Tibial nerve (tissue), 4 donors: ENCODE results near the gene AFF3. TPM values are rescaled to one million over a fixed set of nuclear protein-coding genes. Genes with fewer than 3 reads are reported as not detected.
"Not testable (repeated sequence)": the region's sequence is repeated elsewhere in the genome, so short reads cannot be mapped to it uniquely, and the experiment has no call there.

ENCODE experiments used
- DNase-seq, 2 donors: peaks; one replicate each; pipeline ENCODE4 v3.0.0-alpha.2; 2019; ENCODE audit warnings: low spot score in 2 of 2
- H3K27ac ChIP-seq, 4 donors: fragments of 200-600 bp; sonication (generic) in 3 of 4; one replicate each; pipeline ENCODE4 v1.5.1; 2017 to 2019; ENCODE audit warnings: mild to moderate bottlenecking in 1 of 4
- H3K27me3 ChIP-seq, 2 donors: fragments of 200-600 bp; sonication (generic) in 1 of 2; one replicate each; pipeline versions ENCODE4 v1.5.1 to v1.6.0; 2017 to 2019
- H3K36me3 ChIP-seq, 3 donors: fragments of 200-600 bp; sonication (generic); one replicate each; pipeline ENCODE4 v1.5.1; 2018 to 2019
- H3K4me1 ChIP-seq, 4 donors: fragments of 200-600 bp; sonication (generic) in 3 of 4; one replicate each; pipeline ENCODE4 v1.5.1; 2017 to 2019
- H3K4me3 ChIP-seq, 4 donors: fragments of 200-600 bp; sonication (generic) in 3 of 4; one replicate each; pipeline ENCODE4 v1.5.1; 2017 to 2019; ENCODE audit warnings: mild to moderate bottlenecking in 1 of 4, moderate library complexity in 1 of 4
- H3K9me3 ChIP-seq, 4 donors: fragments of 200-600 bp; sonication (generic) in 3 of 4; one replicate each; pipeline ENCODE4 v1.5.1; 2017 to 2019
- EP300 ChIP-seq, 2 donors: sonication (generic); formaldehyde crosslinking; IDR thresholded peaks; one replicate each; pipeline ENCODE4 v1.6.1; 2017; ENCODE audit warnings: antibody characterized with exemption in 2 of 2, mild to moderate bottlenecking in 1 of 2
- POLR2A ChIP-seq, 2 donors: fragments of 450-650 bp; IDR thresholded peaks; one replicate each; pipeline ENCODE4 v1.6.1; 2017; ENCODE audit warnings: antibody characterized with exemption in 2 of 2, mild to moderate bottlenecking in 2 of 2, moderate library complexity in 2 of 2
- WGBS, 2 donors: methylation state at CpG; one replicate each; pipeline ENCODE4 v1.1.5; 2018; 5-methylcytosine and 5-hydroxymethylcytosine counted together
- total RNA-seq, 4 donors: library from RNA; depleted of rRNA; stranded (reverse); fragments of >200 nt; gene quantifications; one replicate each; pipeline ENCODE4 v1.1.0, GENCODE V29; 2016
- TF ChIP-seq, protein P1 (sequence below), 5 experiments: fragments of 200-600 bp in 3 of 5; fragments of 450-650 bp in 2 of 5; sonication (generic) in 3 of 5; IDR thresholded peaks; one replicate each; pipeline ENCODE4 v1.5.1; 2016 to 2019; ENCODE audit warnings: antibody characterized with exemption in 5 of 5, mild to moderate bottlenecking in 3 of 5, moderate library complexity in 2 of 5

Gene AFF3
- total RNA-seq, 4 donors from 2014 or later, result 7.2 to 36.0 (median 21.4) TPM

DNA sequence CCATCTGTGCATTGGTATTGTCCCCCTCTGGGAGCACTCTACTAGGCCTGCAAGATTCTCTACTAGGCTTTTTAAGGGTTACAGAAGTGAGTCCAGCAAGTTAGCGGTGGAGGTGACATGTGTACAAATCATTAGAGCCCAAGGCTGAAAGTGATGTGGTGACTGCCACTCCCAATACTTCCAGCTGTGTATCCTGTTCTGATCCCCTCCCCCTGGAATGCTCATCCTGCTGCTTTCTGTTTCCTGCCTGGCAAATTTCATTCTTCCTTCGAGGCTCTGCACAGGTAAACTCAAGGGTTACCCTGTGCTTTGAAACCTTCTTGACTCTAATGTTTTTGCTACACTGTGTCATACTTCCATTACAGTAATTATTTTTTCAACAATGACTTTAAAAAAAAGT is 394.0 kb downstream of the AFF3 start:
- H3K36me3 ChIP-seq, result no peaks in the 10 kb centered on the region
- TF ChIP-seq POLR2A (IDR thresholded peaks at IDR 0.05) (no peak), EP300 (IDR thresholded peaks at IDR 0.05) (no peak)
- TF ChIP-seq, protein P1, sequence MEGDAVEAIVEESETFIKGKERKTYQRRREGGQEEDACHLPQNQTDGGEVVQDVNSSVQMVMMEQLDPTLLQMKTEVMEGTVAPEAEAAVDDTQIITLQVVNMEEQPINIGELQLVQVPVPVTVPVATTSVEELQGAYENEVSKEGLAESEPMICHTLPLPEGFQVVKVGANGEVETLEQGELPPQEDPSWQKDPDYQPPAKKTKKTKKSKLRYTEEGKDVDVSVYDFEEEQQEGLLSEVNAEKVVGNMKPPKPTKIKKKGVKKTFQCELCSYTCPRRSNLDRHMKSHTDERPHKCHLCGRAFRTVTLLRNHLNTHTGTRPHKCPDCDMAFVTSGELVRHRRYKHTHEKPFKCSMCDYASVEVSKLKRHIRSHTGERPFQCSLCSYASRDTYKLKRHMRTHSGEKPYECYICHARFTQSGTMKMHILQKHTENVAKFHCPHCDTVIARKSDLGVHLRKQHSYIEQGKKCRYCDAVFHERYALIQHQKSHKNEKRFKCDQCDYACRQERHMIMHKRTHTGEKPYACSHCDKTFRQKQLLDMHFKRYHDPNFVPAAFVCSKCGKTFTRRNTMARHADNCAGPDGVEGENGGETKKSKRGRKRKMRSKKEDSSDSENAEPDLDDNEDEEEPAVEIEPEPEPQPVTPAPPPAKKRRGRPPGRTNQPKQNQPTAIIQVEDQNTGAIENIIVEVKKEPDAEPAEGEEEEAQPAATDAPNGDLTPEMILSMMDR (IDR thresholded peaks at IDR 0.05), result no peak
- DNase-seq, result no peak
- no peaks in the 10 kb centered on the region for H3K9me3 ChIP-seq
- no peak overlapping the region for H3K4me3 ChIP-seq
- H3K27me3 ChIP-seq, result no peaks in the 10 kb centered on the region
- H3K4me1 ChIP-seq, result no peaks in the 10 kb centered on the region
- WGBS, 2 donors, result 51 to 55% methylated on average over 2 of the region's 2 CpGs
- no peak overlapping the region for H3K27ac ChIP-seq

DNA sequence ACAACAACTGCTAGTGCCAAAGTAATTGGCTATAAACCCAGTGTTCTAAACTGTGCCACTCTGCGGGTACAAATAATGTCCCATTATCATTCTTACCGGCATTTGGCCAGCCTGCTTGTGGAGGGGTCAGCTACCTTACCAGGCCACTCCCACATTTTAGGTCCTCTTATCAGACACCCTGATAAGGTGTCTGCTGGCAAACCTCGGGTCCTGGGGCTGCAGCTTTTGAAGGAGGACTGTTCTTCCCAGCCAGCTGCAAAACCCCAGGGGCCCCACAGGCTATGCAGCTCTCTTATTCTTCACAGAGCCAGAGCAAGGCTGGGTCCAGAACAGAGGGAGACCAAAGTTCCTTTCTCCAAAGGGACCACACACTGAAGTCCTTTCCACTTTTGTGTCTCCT is 394.5 kb downstream of the AFF3 start:
- Histone ChIP-seq H3K4me3 (no peak overlapping the region), H3K27ac (no peak overlapping the region), H3K36me3 (no peaks in the 10 kb centered on the region), H3K9me3 (no peaks in the 10 kb centered on the region), H3K27me3 (no peaks in the 10 kb centered on the region), H3K4me1 (no peaks in the 10 kb centered on the region)
- TF ChIP-seq, protein P1 (IDR thresholded peaks at IDR 0.05), result no peak
- WGBS, 2 donors, result 58 to 61% methylated on average over 3 of the region's 3 CpGs
- no peak for DNase-seq

DNA sequence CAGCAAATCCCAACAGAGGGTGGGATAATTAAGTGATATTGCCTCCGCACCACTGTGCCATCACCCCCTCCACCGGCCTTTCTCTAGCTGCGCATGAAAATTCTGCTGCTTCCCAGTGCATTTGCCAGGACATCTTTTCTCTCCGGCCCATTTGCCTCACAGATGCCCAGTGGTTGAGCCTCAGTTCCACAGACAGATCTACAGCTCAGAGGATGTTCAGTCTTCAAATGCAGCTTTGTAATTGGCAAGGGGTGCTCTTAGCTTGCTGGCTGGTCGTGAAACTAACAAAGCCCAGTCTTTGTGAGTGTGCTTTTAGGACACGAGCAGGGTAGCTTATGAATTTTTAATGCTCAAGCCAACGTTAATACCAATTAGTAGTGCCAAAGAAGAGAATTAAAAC is 399.2 kb downstream of the AFF3 start:
- no peak overlapping the region for H3K4me3 ChIP-seq
- whole genome bisulfite sequencing, 2 donors, result 66 to 77% methylated on average over 7 of the region's 7 CpGs

DNA sequence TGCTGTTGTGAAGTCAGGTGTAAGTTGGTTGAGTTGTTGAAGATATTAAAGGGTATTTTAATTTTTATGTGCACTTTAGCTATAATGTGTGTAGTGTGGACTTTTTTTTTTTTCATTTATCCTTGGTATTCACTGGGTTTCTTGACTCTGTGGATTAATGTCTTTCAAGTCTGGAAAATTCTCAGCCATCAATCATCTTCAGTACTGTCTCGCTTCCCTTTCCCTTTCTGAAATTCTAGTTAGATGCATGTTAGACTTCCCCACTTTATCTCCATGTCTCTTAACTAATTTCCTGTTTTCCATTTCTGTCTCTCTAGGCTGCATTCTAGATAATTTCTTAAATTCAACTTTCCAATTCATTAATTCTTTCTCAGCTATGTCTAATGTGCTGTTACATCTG is 404.9 kb downstream of the AFF3 start:
- H3K4me3 ChIP-seq, result no peak overlapping the region
- H3K36me3 ChIP-seq, result no peaks in the 10 kb centered on the region
- 88 to 89% methylated on average over 1 of the region's 1 CpG for WGBS, 2 donors
- H3K27ac ChIP-seq, result no peak overlapping the region
- H3K27me3 ChIP-seq, result no peaks in the 10 kb centered on the region
- H3K4me1 ChIP-seq, result no peaks in the 10 kb centered on the region
- DNase-seq, result no peak
- no peaks in the 10 kb centered on the region for H3K9me3 ChIP-seq
- TF ChIP-seq EP300 (IDR thresholded peaks at IDR 0.05), result no peak
- TF ChIP-seq POLR2A (IDR thresholded peaks at IDR 0.05), result no peak
- TF ChIP-seq, protein P1 (IDR thresholded peaks at IDR 0.05), result no peak

More for the DNA sequence above, 399.2 kb downstream of the AFF3 start:
- DNase-seq, result no peak
- no peaks in the 10 kb centered on the region for H3K36me3 ChIP-seq
- TF ChIP-seq, protein P1 (IDR thresholded peaks at IDR 0.05), result no peak
- no peak for TF ChIP-seq POLR2A (IDR thresholded peaks at IDR 0.05)
- no peak for TF ChIP-seq EP300 (IDR thresholded peaks at IDR 0.05)
- H3K27ac ChIP-seq, result no peak overlapping the region
- H3K4me1 ChIP-seq, result no peaks in the 10 kb centered on the region
- H3K9me3 ChIP-seq, result no peaks in the 10 kb centered on the region
- H3K27me3 ChIP-seq, result no peaks in the 10 kb centered on the region

DNA sequence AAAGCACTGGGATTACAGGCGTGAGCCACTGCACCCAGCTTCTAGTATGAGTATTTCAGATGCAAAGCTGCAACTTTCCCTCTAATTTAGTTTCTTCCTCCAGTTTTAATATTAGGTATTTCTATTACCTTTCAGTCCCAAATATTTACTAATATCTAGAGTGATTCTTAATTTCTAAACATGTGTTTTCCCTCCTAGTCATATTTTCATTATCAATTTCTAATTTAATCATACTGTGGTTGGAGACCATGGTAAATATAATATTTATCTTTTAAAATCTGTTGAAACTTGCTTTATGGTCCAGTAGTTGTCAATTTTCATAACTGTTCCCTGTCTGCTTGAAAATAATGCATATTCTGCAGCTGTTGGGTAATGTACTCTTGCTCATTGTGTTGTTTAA is 406.6 kb downstream of the AFF3 start:
- Histone ChIP-seq H3K9me3 (no peaks in the 10 kb centered on the region), H3K27me3 (no peaks in the 10 kb centered on the region), H3K27ac (no peak overlapping the region), H3K4me1 (no peaks in the 10 kb centered on the region), H3K4me3 (no peak overlapping the region), H3K36me3 (no peaks in the 10 kb centered on the region)
- TF ChIP-seq EP300 (IDR thresholded peaks at IDR 0.05) (no peak), POLR2A (IDR thresholded peaks at IDR 0.05) (no peak)
- TF ChIP-seq, protein P1 (IDR thresholded peaks at IDR 0.05), result no peak
- WGBS, 2 donors, result 42 to 62% methylated on average over 1 of the region's 1 CpG
- no peak for DNase-seq

DNA sequence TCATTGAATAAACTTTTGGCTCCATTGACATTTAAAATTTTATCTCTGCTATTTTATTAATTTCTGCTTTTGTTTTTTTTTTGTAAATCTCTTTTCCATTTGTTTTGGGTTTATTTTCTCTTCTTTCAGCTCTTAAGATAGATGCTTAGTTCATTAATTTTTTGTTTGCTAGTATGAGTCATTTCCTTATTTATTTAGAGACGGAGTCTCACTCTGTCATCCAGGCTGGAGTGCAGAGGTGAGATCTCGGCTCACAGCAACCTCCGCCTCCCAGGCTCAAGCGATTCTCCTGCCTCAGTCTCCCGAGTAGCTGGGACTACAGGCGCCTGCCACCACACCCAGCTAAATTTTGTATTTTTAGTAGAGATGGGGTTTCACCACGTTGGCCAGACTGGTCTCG is 407.1 kb downstream of the AFF3 start:
- H3K27ac ChIP-seq, H3K36me3 ChIP-seq, H3K27me3 ChIP-seq, H3K9me3 ChIP-seq, H3K4me3 ChIP-seq, H3K4me1 ChIP-seq, DNase-seq: not testable (repeated sequence)
- WGBS, 2 donors, result 51 to 60% methylated on average over 8 of the region's 8 CpGs
